Natural killer cell treated with Interleukin-12 subunit alpha and Interleukin-12 subunit beta and Interleukin-15 and Interleukin-18, amount 100 ng/mL, for 72 hours (primary cell): Measurements from ENCODE around the gene CD8B. TPM values are rescaled to one million over a fixed set of nuclear protein-coding genes. Genes with fewer than 3 reads are reported as not detected.
"Not testable (repeated sequence)": the region's sequence is repeated elsewhere in the genome, so short reads cannot be mapped to it uniquely, and the experiment has no call there.

Source experiments
- ATAC-seq, 2 donors: fragments of 150-1000 bp; cut with Tn5 transposase in 1 of 2; sonication (Bioruptor Pico), chemical (Tn5 transposase) in 1 of 2; 2 replicates each; pipeline ENCODE4 v1.10.0; 2021
- DNase-seq: peaks from one replicate; pipeline ENCODE4 v3.0.0; 2022; ENCODE audit warnings: low spot score
- H3K27ac Mint-ChIP-seq, 2 donors: 1 replicate in 1 of 2; 2 replicates in 1 of 2; pipeline ENCODE4 v1.8.0; 2022; ENCODE audit warnings: mixed read lengths in 2 of 2, mild to moderate bottlenecking in 1 of 2, moderate library complexity in 1 of 2
- H3K27me3 Mint-ChIP-seq, 2 donors: 1 replicate in 1 of 2; 2 replicates in 1 of 2; pipeline ENCODE4 v1.8.0; 2022; ENCODE audit warnings: mixed read lengths in 2 of 2
- H3K36me3 Mint-ChIP-seq: one replicate; pipeline ENCODE4 v1.8.0; 2022; ENCODE audit warnings: mixed read lengths
- H3K4me1 Mint-ChIP-seq, 2 donors: 1 replicate in 1 of 2; 2 replicates in 1 of 2; pipeline ENCODE4 v1.8.0; 2022; ENCODE audit warnings: low read depth in 2 of 2, mixed read lengths in 2 of 2, mild to moderate bottlenecking in 1 of 2
- H3K4me3 Mint-ChIP-seq: one replicate; pipeline ENCODE4 v1.8.0; 2022; ENCODE audit warnings: mixed read lengths
- H3K9me3 Mint-ChIP-seq: 2 replicates; pipeline ENCODE4 v1.8.0; 2022; ENCODE audit warnings: mixed read lengths
- total RNA-seq, 2 donors: library from RNA; stranded (reverse); gene quantifications; one replicate each; pipeline ENCODE4 v1.2.3, GENCODE V29; 2022

The CD8B gene
- total RNA-seq, 2 donors from 2014 or later, result 8.4 to 31.5 TPM

DNA sequence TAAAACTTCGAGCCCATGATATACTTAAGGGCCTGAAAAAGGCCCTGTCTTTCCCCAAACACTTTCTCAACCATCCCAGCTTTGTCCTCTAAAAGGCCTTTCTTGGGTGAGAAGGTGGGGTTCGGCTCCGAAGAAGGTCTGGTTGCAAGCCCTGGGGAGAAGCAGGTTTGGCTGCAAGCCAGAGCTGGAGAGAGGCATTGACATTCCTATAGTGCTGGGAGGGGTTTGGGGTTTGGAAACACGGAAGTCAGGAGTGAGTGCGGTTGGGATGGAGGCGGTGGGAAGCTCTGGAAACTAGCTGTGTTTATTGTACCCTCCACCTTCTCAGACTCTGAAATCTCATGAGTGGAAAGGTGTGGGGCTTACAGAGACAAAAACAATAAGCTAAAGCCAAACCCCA is 5.7 kb downstream of the CD8B start:
- not testable (repeated sequence) for ATAC-seq, H3K27ac Mint-ChIP-seq, H3K4me1 Mint-ChIP-seq

GRCh38 chr2:86851581-86851980 is 10.1 kb downstream of the CD8B start:
- not testable (repeated sequence) for H3K4me3 Mint-ChIP-seq, DNase-seq

More for the DNA sequence above, 5.7 kb downstream of the CD8B start:
- not testable (repeated sequence) for H3K27me3 Mint-ChIP-seq, DNase-seq, H3K36me3 Mint-ChIP-seq, H3K4me3 Mint-ChIP-seq, H3K9me3 Mint-ChIP-seq

GRCh38 chr2:86842607-86843234 is 19.0 kb downstream of the CD8B start:
- not testable (repeated sequence) for H3K27me3 Mint-ChIP-seq, H3K36me3 Mint-ChIP-seq, DNase-seq, H3K9me3 Mint-ChIP-seq, H3K4me1 Mint-ChIP-seq
- Mint-ChIP-seq H3K27ac (peak overlapping the region; percentile 17 to 80), H3K4me3 (peak overlapping the region; percentile 62)
- peak in 1 of 2 donors; percentile 45 for ATAC-seq

More at GRCh38 chr2:86851581-86851980, 10.1 kb downstream of the CD8B start:
- not testable (repeated sequence) for H3K27me3 Mint-ChIP-seq, H3K36me3 Mint-ChIP-seq, H3K27ac Mint-ChIP-seq, ATAC-seq, H3K4me1 Mint-ChIP-seq, H3K9me3 Mint-ChIP-seq

- H3K4me3 Mint-ChIP-seq, H3K36me3 Mint-ChIP-seq, H3K27me3 Mint-ChIP-seq, DNase-seq, ATAC-seq, H3K9me3 Mint-ChIP-seq, H3K27ac Mint-ChIP-seq: not testable (repeated sequence)
- H3K4me1 Mint-ChIP-seq, result peaks cover 9 to 17% of the 10 kb centered on the region in 2 donors
Observed at GRCh38 chr2:86841330-86841729, 20.4 kb downstream of the CD8B start.

GRCh38 chr2:86839871-86840548 is 21.7 kb downstream of the CD8B start:
- not testable (repeated sequence) for H3K27ac Mint-ChIP-seq, H3K36me3 Mint-ChIP-seq, ATAC-seq

GRCh38 chr2:86839455-86839854 is 22.2 kb downstream of the CD8B start:
- not testable (repeated sequence) for DNase-seq, H3K9me3 Mint-ChIP-seq, H3K4me3 Mint-ChIP-seq, ATAC-seq, H3K36me3 Mint-ChIP-seq, H3K27ac Mint-ChIP-seq, H3K27me3 Mint-ChIP-seq
- peaks cover 9 to 17% of the 10 kb centered on the region in 2 donors for H3K4me1 Mint-ChIP-seq

More at GRCh38 chr2:86839871-86840548, 21.7 kb downstream of the CD8B start:
- H3K27me3 Mint-ChIP-seq, H3K9me3 Mint-ChIP-seq, H3K4me3 Mint-ChIP-seq, DNase-seq: not testable (repeated sequence)
- peaks cover 9 to 17% of the 10 kb centered on the region in 2 donors for H3K4me1 Mint-ChIP-seq

- H3K4me1 Mint-ChIP-seq, result peaks cover 9 to 17% of the 10 kb centered on the region in 2 donors
- H3K4me3 Mint-ChIP-seq, H3K27me3 Mint-ChIP-seq, ATAC-seq, DNase-seq, H3K9me3 Mint-ChIP-seq, H3K36me3 Mint-ChIP-seq, H3K27ac Mint-ChIP-seq: not testable (repeated sequence)
Observed at GRCh38 chr2:86837714-86838113, 24.0 kb downstream of the CD8B start.

DNA sequence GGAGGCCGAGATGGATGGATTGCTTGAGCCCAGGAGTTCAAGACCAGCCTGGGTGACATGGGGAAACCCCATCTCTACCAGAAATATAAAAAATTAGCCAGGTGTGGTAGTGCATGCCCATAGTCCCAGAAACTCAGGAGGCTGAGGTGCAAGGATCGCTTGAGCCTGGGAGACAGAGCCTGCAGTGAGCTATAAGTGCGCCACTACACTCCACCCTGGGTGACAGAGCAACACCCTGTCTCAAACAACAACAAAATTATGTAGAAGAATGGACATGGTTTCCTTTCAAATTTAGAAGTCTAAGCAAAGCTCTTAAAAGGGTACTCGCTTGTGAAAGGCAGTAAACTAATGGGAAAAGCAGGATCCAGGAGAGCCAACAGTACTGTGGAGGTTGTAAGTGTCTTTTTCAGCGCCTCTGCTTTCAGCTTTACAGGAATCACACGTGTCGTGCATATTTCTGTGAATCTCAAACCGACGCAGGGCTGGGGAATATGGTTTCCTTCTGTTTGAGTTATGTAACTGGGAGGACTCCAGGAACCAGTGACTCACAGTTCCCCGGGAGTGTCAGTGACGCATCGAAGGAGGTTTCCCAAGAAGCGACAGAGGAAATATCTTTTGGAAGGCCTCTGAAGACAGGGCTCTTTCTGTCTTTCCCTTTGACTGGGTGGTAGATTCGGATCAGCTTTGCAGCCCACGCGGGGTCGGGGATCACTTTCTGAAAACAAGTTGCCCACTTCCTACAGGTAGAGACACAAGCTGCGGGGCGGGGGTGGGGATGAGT is 24.6 kb downstream of the CD8B start:
- not testable (repeated sequence) for H3K27me3 Mint-ChIP-seq, H3K9me3 Mint-ChIP-seq, H3K36me3 Mint-ChIP-seq, DNase-seq
- H3K4me1 Mint-ChIP-seq, result peaks cover 9 to 16% of the 10 kb centered on the region in 2 donors
- H3K27ac Mint-ChIP-seq, result peak overlapping the region in 1 of 2 donors; percentile 59
- peak; percentile 51 to 63 for ATAC-seq
- H3K4me3 Mint-ChIP-seq, result peak overlapping the region; percentile 45

DNA sequence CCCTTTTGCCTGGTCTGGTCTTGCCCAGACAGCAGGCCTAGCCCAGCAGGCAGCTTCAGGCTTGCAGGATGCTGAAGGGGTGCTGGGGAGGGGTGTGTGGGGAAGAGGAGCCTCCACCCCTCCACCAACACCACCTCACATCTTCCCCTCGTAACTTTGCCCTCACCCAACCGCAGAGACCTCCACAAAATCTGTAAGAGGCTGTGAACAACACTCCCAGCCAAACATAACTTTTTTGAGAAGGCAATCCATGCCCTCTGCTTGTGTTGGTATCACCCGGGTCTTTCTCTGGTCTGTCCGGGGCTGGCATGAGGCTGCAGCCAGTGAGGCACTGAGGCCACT is 26.2 kb downstream of the CD8B start:
- DNase-seq, H3K4me3 Mint-ChIP-seq, ATAC-seq, H3K9me3 Mint-ChIP-seq, H3K27me3 Mint-ChIP-seq, H3K4me1 Mint-ChIP-seq, H3K27ac Mint-ChIP-seq, H3K36me3 Mint-ChIP-seq: not testable (repeated sequence)

DNA sequence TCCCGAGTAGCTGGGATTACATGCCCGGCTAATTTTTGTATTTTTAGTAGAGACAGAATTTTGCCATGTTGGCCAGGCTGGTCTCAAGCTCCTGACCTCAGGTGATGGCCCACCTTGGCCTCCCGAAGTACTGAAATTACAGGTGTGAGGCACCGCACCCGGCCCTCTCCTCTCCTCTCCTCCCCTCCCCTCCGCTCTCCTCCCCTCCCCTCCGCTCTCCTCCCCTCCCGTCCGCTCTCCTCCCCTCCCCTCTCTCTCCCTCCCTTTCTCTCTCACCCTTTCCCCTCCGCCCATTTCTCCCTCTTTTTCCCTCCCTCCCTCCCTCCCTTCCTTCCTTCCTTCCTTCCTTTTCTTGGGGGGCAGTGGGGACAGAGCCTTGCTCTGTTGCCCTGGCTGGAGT is 28.4 kb downstream of the CD8B start:
- ATAC-seq (no peak), DNase-seq (no peak)
- H3K36me3 Mint-ChIP-seq, result no peaks in the 10 kb centered on the region
- no peak overlapping the region for H3K27ac Mint-ChIP-seq
- H3K27me3 Mint-ChIP-seq, result peaks cover 0 to 2% of the 10 kb centered on the region in 2 donors
- peaks cover 9 to 16% of the 10 kb centered on the region in 2 donors for H3K4me1 Mint-ChIP-seq
- H3K4me3 Mint-ChIP-seq, result no peak overlapping the region
- H3K9me3 Mint-ChIP-seq, result no peaks in the 10 kb centered on the region

GRCh38 chr2:86832334-86833096 is 29.2 kb downstream of the CD8B start:
- Mint-ChIP-seq H3K27ac (no peak overlapping the region), H3K9me3 (no peaks in the 10 kb centered on the region), H3K36me3 (no peaks in the 10 kb centered on the region), H3K4me3 (no peak overlapping the region), H3K27me3 (peaks cover 0 to 2% of the 10 kb centered on the region in 2 donors), H3K4me1 (peaks cover 9 to 16% of the 10 kb centered on the region in 2 donors)
- DNase-seq, result no peak
- ATAC-seq, result no peak

- Mint-ChIP-seq H3K4me1 (peaks cover 1 to 10% of the 10 kb centered on the region in 2 donors), H3K4me3 (no peak overlapping the region), H3K27ac (peak overlapping the region in 1 of 2 donors; percentile 47), H3K27me3 (no peaks in the 10 kb centered on the region), H3K9me3 (no peaks in the 10 kb centered on the region), H3K36me3 (no peaks in the 10 kb centered on the region)
- DNase-seq (no peak), ATAC-seq (no peak)
Observed at GRCh38 chr2:86831537-86831936, 30.1 kb downstream of the CD8B start.

DNA sequence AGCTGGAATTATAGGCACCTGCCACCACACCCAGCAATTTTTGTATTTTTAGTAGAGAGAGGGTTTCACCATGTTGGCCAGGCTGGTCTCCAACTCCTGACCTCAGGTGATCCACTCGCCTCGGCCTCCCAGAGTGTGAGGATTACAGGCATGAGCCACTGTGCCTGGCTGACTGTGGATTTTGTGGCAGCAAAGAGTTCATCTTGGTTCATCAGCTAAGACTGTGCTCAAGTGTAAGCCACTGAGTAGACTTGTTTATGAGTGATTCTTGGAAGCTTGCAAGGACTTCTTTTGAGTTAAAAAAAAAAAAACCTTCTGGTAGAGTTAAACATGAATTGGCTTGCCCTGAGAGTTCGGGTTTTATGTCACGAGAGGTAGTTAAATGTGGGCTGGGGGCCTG is 34.7 kb downstream of the CD8B start:
- DNase-seq (no peak), ATAC-seq (no peak)
- H3K9me3 Mint-ChIP-seq, result no peaks in the 10 kb centered on the region
- H3K27ac Mint-ChIP-seq, result peak overlapping the region; percentile 24 to 67
- H3K27me3 Mint-ChIP-seq, result no peaks in the 10 kb centered on the region
- H3K36me3 Mint-ChIP-seq, result no peaks in the 10 kb centered on the region
- peak overlapping the region; percentile 73 for H3K4me3 Mint-ChIP-seq
- peaks cover 6 to 22% of the 10 kb centered on the region in 2 donors for H3K4me1 Mint-ChIP-seq
